Adipocyte (in vitro differentiated cells): Measurements from ENCODE around the gene ZFP3.
"Not testable (repeated sequence)": the region's sequence is repeated elsewhere in the genome, so short reads cannot be mapped to it uniquely, and the experiment has no call there.

Experiments used
- DNase-seq: peaks from one replicate; pipeline ENCODE4 v3.0.0-alpha.2; 2015; ENCODE audit warnings: low read depth
- H3K27me3 ChIP-seq: replicated peaks from 2 replicates; pipeline ENCODE4 v1.7.0; 2013; ENCODE audit warnings: mild to moderate bottlenecking, low read length, moderate library complexity; ENCODE audit not compliant: control insufficient read depth, insufficient read depth
- H3K36me3 ChIP-seq: 2 replicates; pipeline ENCODE4 v1.7.0; 2013; ENCODE audit warnings: low read length, mild to moderate bottlenecking, moderate library complexity; ENCODE audit not compliant: control insufficient read depth, insufficient read depth, severe bottlenecking
- H3K4me1 ChIP-seq: 2 replicates; pipeline ENCODE4 v1.7.0; 2013; ENCODE audit warnings: mild to moderate bottlenecking, low read length, moderate library complexity; ENCODE audit not compliant: control insufficient read depth, insufficient read depth
- H3K4me3 ChIP-seq: 2 replicates; pipeline ENCODE4 v1.7.0; 2013; ENCODE audit warnings: mild to moderate bottlenecking, low read length, moderate library complexity
- H3K9ac ChIP-seq: 2 replicates; pipeline ENCODE4 v1.7.0; 2013; ENCODE audit warnings: mild to moderate bottlenecking, low read length, moderate library complexity
- H3K9me3 ChIP-seq: 2 replicates; pipeline ENCODE4 v1.7.0; 2013; ENCODE audit warnings: mild to moderate bottlenecking, low read length, moderate library complexity; ENCODE audit not compliant: control insufficient read depth

The ZFP3 gene

GRCh38 chr17:5078106-5079028 lies at the start of gene ZFP3:
TSS of gene ZFP3 (plus strand) at chr17:5078467. CDS start at chr17:5091505, 13,038 bp downstream.
- peak; percentile 46 for DNase-seq
- H3K4me3 ChIP-seq: peak within 1 kb of the TSS; percentile 90
- H3K9me3 ChIP-seq: no peaks in the 10 kb centered on the region
- H3K27me3 ChIP-seq: peaks cover 3% of the 10 kb centered on the region
- peak within 1 kb of the TSS; percentile 81 for H3K9ac ChIP-seq
- no peaks in the 10 kb centered on the region for H3K36me3 ChIP-seq
- H3K4me1 ChIP-seq: peaks cover 13% of the 10 kb centered on the region

- not testable (repeated sequence) for H3K36me3 ChIP-seq, DNase-seq, H3K9ac ChIP-seq, H3K9me3 ChIP-seq, H3K4me3 ChIP-seq
- H3K27me3 ChIP-seq: peaks cover 17% of the 10 kb centered on the region
- peaks cover 14% of the 10 kb centered on the region for H3K4me1 ChIP-seq
Observed at GRCh38 chr17:5030168-5030567, 48.1 kb upstream of the ZFP3 start.

- Histone ChIP-seq H3K4me3 (peak overlapping the region; percentile 78), H3K4me1 (peaks cover 2% of the 10 kb centered on the region), H3K9me3 (no peaks in the 10 kb centered on the region), H3K36me3 (no peaks in the 10 kb centered on the region), H3K27me3 (peaks cover 19% of the 10 kb centered on the region), H3K9ac (peak overlapping the region; percentile 74)
- DNase-seq: peak; percentile 95
Observed at GRCh38 chr17:5031365-5032082, 46.7 kb upstream of the ZFP3 start.

- Histone ChIP-seq H3K9me3 (no peaks in the 10 kb centered on the region), H3K36me3 (no peaks in the 10 kb centered on the region), H3K4me3 (no peak overlapping the region), H3K4me1 (peaks cover 2% of the 10 kb centered on the region), H3K27me3 (peaks cover 19% of the 10 kb centered on the region), H3K9ac (no peak overlapping the region)
- DNase-seq: no peak
Observed at GRCh38 chr17:5032865-5033264, 45.4 kb upstream of the ZFP3 start.

- Histone ChIP-seq H3K9me3 (no peaks in the 10 kb centered on the region), H3K27me3 (peaks cover 19% of the 10 kb centered on the region), H3K9ac (no peak overlapping the region), H3K4me1 (peaks cover 2% of the 10 kb centered on the region), H3K4me3 (no peak overlapping the region), H3K36me3 (no peaks in the 10 kb centered on the region)
- DNase-seq: no peak
Observed at GRCh38 chr17:5033352-5034015, 44.8 kb upstream of the ZFP3 start.

- no peak for DNase-seq
- peaks cover 19% of the 10 kb centered on the region for H3K27me3 ChIP-seq
Observed at GRCh38 chr17:5034063-5034462, 44.2 kb upstream of the ZFP3 start.

GRCh38 chr17:5034651-5035050 lies 43.6 kb upstream of the ZFP3 start:
- Histone ChIP-seq H3K4me3 (no peak overlapping the region), H3K9ac (no peak overlapping the region), H3K27me3 (peaks cover 19% of the 10 kb centered on the region), H3K4me1 (peaks cover 2% of the 10 kb centered on the region), H3K36me3 (no peaks in the 10 kb centered on the region), H3K9me3 (no peaks in the 10 kb centered on the region)
- no peak for DNase-seq

More at GRCh38 chr17:5034063-5034462, 44.2 kb upstream of the ZFP3 start:
- Histone ChIP-seq H3K9ac (no peak overlapping the region), H3K9me3 (no peaks in the 10 kb centered on the region), H3K4me1 (peaks cover 2% of the 10 kb centered on the region), H3K36me3 (no peaks in the 10 kb centered on the region), H3K4me3 (no peak overlapping the region)

GRCh38 chr17:5035315-5035714 lies 43.0 kb upstream of the ZFP3 start, which contains the start of gene SLC52A1:
TSS of gene SLC52A1 (minus strand) at chr17:5035426. CDS start at chr17:5034606, 820 bp downstream.
- Histone ChIP-seq H3K4me1 (peaks cover 2% of the 10 kb centered on the region), H3K9me3 (no peaks in the 10 kb centered on the region), H3K9ac (no peak within 1 kb of the TSS), H3K27me3 (peaks cover 20% of the 10 kb centered on the region), H3K36me3 (no peaks in the 10 kb centered on the region), H3K4me3 (peak within 1 kb of the TSS; percentile 60)
- no peak for DNase-seq

- Histone ChIP-seq H3K27me3 (peaks cover 4% of the 10 kb centered on the region), H3K4me1 (no peaks in the 10 kb centered on the region), H3K4me3 (no peak overlapping the region), H3K9ac (no peak overlapping the region), H3K9me3 (no peaks in the 10 kb centered on the region), H3K36me3 (no peaks in the 10 kb centered on the region)
- no peak for DNase-seq
Observed at GRCh38 chr17:5042157-5043022, 35.9 kb upstream of the ZFP3 start.

- no peaks in the 10 kb centered on the region for H3K9me3 ChIP-seq
- no peak overlapping the region for H3K4me3 ChIP-seq
- no peak for DNase-seq
- no peak overlapping the region for H3K9ac ChIP-seq
- H3K36me3 ChIP-seq: no peaks in the 10 kb centered on the region
- H3K4me1 ChIP-seq: no peaks in the 10 kb centered on the region
- peaks cover 4% of the 10 kb centered on the region for H3K27me3 ChIP-seq
Observed at GRCh38 chr17:5043524-5043923, 34.7 kb upstream of the ZFP3 start.
